Transverse colon (tissue), 4 donors: ENCODE results near the gene EXT2. TPM values are rescaled to one million over a fixed set of nuclear protein-coding genes. Genes with fewer than 3 reads are reported as not detected.

ENCODE experiments used
- DNase-seq: peaks from one replicate; pipeline ENCODE4 v3.0.0-alpha.2; 2019
- H3K27ac ChIP-seq, 4 donors: fragments of 200-600 bp; sonication (generic); 2 replicates each; pipeline ENCODE4 v1.5.1; 2016 to 2018; ENCODE audit warnings: inconsistent platforms in 4 of 4
- H3K27me3 ChIP-seq: fragments of 200-600 bp; sonication (generic); 2 replicates; pipeline ENCODE4 v1.5.1; 2017; ENCODE audit warnings: inconsistent platforms
- H3K36me3 ChIP-seq, 4 donors: fragments of 200-600 bp; sonication (generic); 2 replicates each; pipeline ENCODE4 v1.5.1; 2017 to 2019; ENCODE audit warnings: inconsistent platforms in 4 of 4
- H3K4me1 ChIP-seq, 4 donors: fragments of 200-600 bp; sonication (generic); 2 replicates each; pipeline ENCODE4 v1.5.1; 2017 to 2020; ENCODE audit warnings: inconsistent platforms in 4 of 4
- H3K4me3 ChIP-seq, 4 donors: fragments of 200-600 bp; sonication (generic); 1 replicate in 1 of 4; 2 replicates in 3 of 4; pipeline versions ENCODE4 v1.5.1 to v1.6.1; 2017 to 2019; ENCODE audit warnings: inconsistent platforms in 4 of 4
- H3K9me3 ChIP-seq, 2 donors: fragments of 200-600 bp; sonication (generic); 2 replicates each; pipeline ENCODE4 v1.5.1; 2017 to 2019; ENCODE audit warnings: inconsistent platforms in 2 of 2
- EP300 ChIP-seq: sonication (generic); formaldehyde crosslinking; IDR thresholded peaks from one replicate; pipeline ENCODE4 v1.6.1; 2017; ENCODE audit warnings: antibody characterized with exemption, low read depth
- POLR2A ChIP-seq: fragments of 450-650 bp; IDR thresholded peaks from one replicate; pipeline ENCODE4 v1.6.1; 2016; ENCODE audit warnings: antibody characterized with exemption, mild to moderate bottlenecking, moderate library complexity
- POLR2AphosphoS5 ChIP-seq, 3 donors: sonication (generic); formaldehyde crosslinking; IDR thresholded peaks; one replicate each; pipeline ENCODE4 v1.6.1; 2016; ENCODE audit warnings: antibody characterized with exemption in 3 of 3
- WGBS, 2 donors: methylation state at CpG; one replicate each; pipeline ENCODE4 v1.1.5; 2018; ENCODE audit warnings: low coverage in 1 of 2; 5-methylcytosine and 5-hydroxymethylcytosine counted together
- in situ Hi-C, 4 donors: fragments of 200-750 bp; cut with MboI; loops; one replicate each; pipeline versions ENCODE4 v1.15.0 to v1.15.1; 2017; ENCODE audit warnings: low sequenced_read_pairs in 3 of 4, low pct_ligation_motif_present in 1 of 4, low pct_unique_long_range_greater_than_20kb in 1 of 4
- intact Hi-C: fragments of 100-400 bp; cut with DNase I; formaldehyde crosslinking; loops from one replicate; pipeline ENCODE4 v1.15.1; 2023; ENCODE audit warnings: low total_unique reads
- total RNA-seq, 4 donors: library from RNA; depleted of rRNA; stranded (reverse); fragments of >200 nt; gene quantifications; one replicate each; pipeline ENCODE4 v1.1.0, GENCODE V29; 2016
- TF ChIP-seq, protein P1 (sequence below), 5 experiments: fragments of 200-600 bp in 3 of 5; fragments of 450-650 bp in 2 of 5; sonication (generic) in 3 of 5; IDR thresholded peaks; 1 replicate in 2 of 5; 2 replicates in 3 of 5; pipeline ENCODE4 v1.5.1; 2016 to 2017; ENCODE audit warnings: antibody characterized with exemption in 5 of 5, inconsistent platforms in 3 of 5, mild to moderate bottlenecking in 2 of 5, moderate library complexity in 1 of 5

EXT2 gene
- total RNA-seq, 4 donors from 2014 or later, result 32.2 to 82.9 (median 59.6) TPM

DNA sequence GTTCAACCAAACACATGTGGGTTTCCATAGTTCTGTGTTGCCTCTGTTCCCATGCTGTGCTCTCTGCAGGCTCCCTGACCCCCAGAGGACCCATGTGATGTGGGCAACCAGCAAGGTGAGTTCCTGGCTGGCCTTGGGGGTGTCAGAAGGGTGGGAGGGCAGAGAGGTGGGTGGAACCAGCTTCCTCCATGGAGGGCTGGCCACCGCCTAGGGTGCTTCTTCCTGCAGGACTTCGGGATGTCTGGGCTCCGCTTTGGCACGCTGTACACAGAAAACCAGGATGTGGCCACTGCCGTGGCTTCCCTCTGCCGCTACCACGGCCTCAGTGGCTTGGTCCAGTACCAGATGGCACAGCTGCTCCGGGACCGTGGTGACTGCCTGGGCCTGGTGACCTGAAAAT, 14.5 kb upstream of the EXT2 start:
- Histone ChIP-seq H3K36me3 (no peaks in the 10 kb centered on the region), H3K9me3 (no peaks in the 10 kb centered on the region), H3K27me3 (no peaks in the 10 kb centered on the region), H3K4me1 (no peaks in the 10 kb centered on the region), H3K4me3 (no peak overlapping the region), H3K27ac (no peak overlapping the region)
- intact Hi-C loops, result no loop called here
- in situ Hi-C loops, result loop anchor here in 1 of 4 donors (25.0 kb wide), 1 partner anchor 456 kb away; no protein-coding TSS in a partner anchor
- TF ChIP-seq EP300, result no peak
- TF ChIP-seq POLR2AphosphoS5 (IDR thresholded peaks at IDR 0.05), result no peak
- TF ChIP-seq POLR2A, result no peak
- TF ChIP-seq, protein P1, sequence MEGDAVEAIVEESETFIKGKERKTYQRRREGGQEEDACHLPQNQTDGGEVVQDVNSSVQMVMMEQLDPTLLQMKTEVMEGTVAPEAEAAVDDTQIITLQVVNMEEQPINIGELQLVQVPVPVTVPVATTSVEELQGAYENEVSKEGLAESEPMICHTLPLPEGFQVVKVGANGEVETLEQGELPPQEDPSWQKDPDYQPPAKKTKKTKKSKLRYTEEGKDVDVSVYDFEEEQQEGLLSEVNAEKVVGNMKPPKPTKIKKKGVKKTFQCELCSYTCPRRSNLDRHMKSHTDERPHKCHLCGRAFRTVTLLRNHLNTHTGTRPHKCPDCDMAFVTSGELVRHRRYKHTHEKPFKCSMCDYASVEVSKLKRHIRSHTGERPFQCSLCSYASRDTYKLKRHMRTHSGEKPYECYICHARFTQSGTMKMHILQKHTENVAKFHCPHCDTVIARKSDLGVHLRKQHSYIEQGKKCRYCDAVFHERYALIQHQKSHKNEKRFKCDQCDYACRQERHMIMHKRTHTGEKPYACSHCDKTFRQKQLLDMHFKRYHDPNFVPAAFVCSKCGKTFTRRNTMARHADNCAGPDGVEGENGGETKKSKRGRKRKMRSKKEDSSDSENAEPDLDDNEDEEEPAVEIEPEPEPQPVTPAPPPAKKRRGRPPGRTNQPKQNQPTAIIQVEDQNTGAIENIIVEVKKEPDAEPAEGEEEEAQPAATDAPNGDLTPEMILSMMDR (IDR thresholded peaks at IDR 0.05), result no peak
- WGBS, 2 donors, result 91% methylated on average over 9 of the region's 9 CpGs; no CpG with 5 or more reads in 1 of the 2 donors
- no peak for DNase-seq

DNA sequence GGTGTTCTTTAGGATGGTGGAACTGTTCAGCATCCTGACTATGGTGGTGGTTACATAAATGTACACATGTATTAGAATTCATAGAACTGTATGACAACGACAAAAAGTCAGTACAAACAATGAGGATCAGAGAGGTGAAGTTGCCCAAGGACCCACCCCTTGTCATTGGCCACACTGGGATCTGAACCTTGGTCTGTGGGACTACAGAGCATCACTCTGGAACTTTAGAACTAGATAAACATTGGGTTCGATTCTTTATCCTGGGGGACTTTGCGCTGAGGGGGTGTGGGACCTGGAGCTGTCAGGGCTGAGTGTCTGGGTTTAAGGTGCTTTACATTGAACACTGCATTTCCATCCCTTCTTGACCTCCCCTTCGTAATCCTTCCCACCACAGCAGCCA, 12.8 kb upstream of the EXT2 start:
- Histone ChIP-seq H3K9me3 (no peaks in the 10 kb centered on the region), H3K27ac (no peak overlapping the region), H3K4me1 (no peaks in the 10 kb centered on the region), H3K27me3 (no peaks in the 10 kb centered on the region), H3K36me3 (no peaks in the 10 kb centered on the region), H3K4me3 (no peak overlapping the region)
- TF ChIP-seq, protein P1 (IDR thresholded peaks at IDR 0.05), result no peak
- TF ChIP-seq EP300, result no peak
- TF ChIP-seq POLR2A, result no peak
- TF ChIP-seq POLR2AphosphoS5 (IDR thresholded peaks at IDR 0.05), result no peak
- in situ Hi-C loops, result loop anchor here in 1 of 4 donors (25.0 kb wide), 1 partner anchor 455 kb away; no protein-coding TSS in a partner anchor
- no peak for DNase-seq
- WGBS, 2 donors, result 97 to 100% methylated on average over 1 to 4 of the region's 4 CpGs
- intact Hi-C loops, result no loop called here

DNA sequence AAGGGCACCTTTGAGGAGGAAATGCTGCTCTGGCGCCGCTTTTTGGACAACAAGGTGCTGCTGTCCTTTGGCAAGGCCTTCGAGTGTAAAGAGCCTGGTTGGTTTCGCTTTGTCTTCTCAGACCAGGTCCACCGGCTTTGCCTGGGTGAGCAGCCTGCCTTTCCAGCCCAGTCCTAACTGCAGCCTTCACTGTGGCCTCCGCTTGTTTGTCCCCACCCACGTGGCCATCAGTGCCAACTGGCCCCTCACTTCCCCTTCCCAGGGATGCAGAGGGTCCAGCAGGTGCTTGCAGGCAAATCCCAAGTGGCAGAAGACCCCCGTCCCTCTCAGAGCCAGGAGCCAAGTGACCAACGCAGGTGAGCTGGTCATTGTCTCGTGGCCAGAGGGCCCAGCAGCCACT, 12.0 kb upstream of the EXT2 start:
- no peaks in the 10 kb centered on the region for H3K4me1 ChIP-seq
- no peaks in the 10 kb centered on the region for H3K27me3 ChIP-seq
- no peak for TF ChIP-seq POLR2A
- TF ChIP-seq EP300, result no peak
- no peak for TF ChIP-seq POLR2AphosphoS5 (IDR thresholded peaks at IDR 0.05)
- TF ChIP-seq, protein P1 (IDR thresholded peaks at IDR 0.05), result no peak
- H3K36me3 ChIP-seq, result no peaks in the 10 kb centered on the region
- WGBS, 2 donors, result 57 to 89% methylated on average over 3 to 10 of the region's 10 CpGs
- intact Hi-C loops (no loop called here), in situ Hi-C loops (loop anchor here in 1 of 4 donors (25.0 kb wide), 1 partner anchor 454 kb away; no protein-coding TSS in a partner anchor)
- H3K27ac ChIP-seq, result no peak overlapping the region
- H3K4me3 ChIP-seq, result no peak overlapping the region
- DNase-seq, result no peak
- no peaks in the 10 kb centered on the region for H3K9me3 ChIP-seq

DNA sequence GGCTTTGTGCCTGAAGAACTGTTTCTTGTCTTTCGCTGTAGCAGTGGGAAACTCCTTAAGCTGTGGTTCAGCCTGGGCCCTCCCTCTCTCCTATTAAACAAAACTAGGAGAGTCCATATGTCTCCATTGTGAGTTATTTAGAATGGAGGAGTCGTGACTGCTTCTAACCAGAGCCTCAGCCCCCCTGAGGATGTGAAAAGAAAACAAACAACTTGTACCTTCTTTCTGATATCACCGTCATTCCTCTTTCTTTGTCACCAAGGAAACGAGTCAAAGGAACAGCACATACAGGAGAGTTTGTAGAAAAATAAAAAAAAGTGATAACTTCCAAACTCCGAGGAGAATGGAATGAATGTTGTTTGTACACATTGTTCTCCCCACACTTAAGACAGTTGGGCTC, 11.6 kb upstream of the EXT2 start:
- Histone ChIP-seq H3K9me3 (no peaks in the 10 kb centered on the region), H3K4me1 (no peaks in the 10 kb centered on the region), H3K36me3 (no peaks in the 10 kb centered on the region), H3K4me3 (no peak overlapping the region), H3K27me3 (no peaks in the 10 kb centered on the region), H3K27ac (no peak overlapping the region)
- DNase-seq, result no peak
- WGBS, 2 donors, result 85 to 95% methylated on average over 3 to 5 of the region's 5 CpGs
- no peak for TF ChIP-seq POLR2AphosphoS5 (IDR thresholded peaks at IDR 0.05)
- TF ChIP-seq EP300, result no peak
- no peak for TF ChIP-seq POLR2A
- TF ChIP-seq, protein P1 (IDR thresholded peaks at IDR 0.05), result no peak
- in situ Hi-C loops, result loop anchor here in 1 of 4 donors (25.0 kb wide), 1 partner anchor 453 kb away; no protein-coding TSS in a partner anchor
- intact Hi-C loops, result no loop called here
